GM21717 (cell line): Measurements from ENCODE around the gene LYPLA2.
"Not testable (repeated sequence)": the region's sequence is repeated elsewhere in the genome, so short reads cannot be mapped to it uniquely, and the experiment has no call there.

Experiments
- ATAC-seq: cut with Tn5 transposase; IDR thresholded peaks from one replicate; pipeline ENCODE4 v1.9.1; 2021; ENCODE audit warnings: mild to moderate bottlenecking, moderate library complexity; ENCODE audit not compliant: unreplicated experiment

LYPLA2 gene

DNA sequence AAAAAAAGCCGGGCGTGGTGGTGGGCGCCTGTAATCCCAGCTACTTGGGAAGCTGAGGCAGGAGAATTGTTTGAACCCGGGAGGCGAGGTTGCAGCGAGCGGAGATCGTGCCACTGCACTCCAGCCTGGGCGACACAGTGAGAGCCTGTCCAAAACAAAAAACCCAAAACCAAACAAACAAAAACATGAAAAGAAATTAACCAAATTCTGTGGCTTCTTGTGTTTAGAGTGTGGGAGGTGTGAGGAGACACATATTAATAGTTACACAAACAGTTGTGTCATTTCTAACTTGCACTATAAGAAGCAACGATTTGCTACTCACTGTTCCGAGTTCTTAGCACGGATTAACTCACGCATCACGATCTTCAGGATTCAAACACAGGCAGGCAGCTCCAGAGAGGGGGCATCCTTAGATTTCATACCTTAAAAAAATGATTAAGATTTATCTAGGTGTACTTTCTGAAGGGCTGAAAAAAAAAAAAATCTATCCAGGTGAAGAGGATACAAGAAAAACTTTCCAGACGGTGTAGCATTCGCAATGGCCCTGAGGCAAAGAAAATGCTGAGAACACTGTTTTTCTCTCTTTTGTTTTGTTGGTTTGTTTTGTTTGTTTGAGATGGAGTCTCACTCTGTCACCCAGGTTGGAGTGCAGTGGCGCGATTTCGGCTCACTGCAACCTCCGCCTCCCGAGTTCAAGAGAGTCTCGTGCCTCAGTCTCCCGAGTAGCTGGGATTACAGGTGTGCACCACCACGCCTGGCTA lies 35.0 kb downstream of the LYPLA2 start:
- ATAC-seq = peak; percentile 54

DNA sequence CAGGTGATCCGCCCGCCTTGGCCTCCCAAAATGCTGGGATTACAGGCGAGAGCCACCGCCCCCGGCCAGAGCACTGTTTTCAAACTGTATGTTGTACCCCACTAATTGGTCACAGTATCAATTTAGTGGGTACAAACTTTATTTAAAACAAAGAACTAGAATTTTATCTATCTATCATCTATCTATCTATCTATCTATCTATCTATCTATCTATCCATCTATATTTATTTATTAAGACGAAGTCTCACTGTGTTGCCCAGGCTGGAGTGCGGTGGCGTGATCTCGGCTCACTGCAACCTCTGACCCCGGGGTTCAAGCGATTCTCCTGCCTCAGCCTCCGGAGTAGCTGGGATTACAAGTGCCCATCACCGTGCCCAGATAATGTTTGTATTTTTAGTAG lies 35.6 kb downstream of the LYPLA2 start:
- not testable (repeated sequence) for ATAC-seq

DNA sequence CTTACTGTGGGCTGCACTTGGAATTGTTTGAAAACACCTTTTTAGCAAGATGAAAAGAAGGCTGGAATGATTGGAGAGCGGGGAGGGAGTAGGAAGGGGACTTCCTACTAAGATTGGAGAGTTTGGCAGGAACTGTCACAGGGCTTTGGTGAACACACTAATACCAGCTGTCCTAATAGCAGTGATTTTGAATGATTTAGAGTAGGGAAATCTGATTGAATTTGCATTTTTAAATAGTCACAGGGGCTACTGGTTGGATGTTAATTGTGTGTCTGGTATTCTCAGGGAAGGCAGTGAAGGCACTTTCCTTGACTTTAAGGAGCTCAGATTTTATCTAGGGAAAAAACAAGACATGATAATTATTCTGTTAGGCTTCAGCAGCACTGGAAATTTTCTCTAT lies 36.8 kb downstream of the LYPLA2 start:
- no peak for ATAC-seq

- not testable (repeated sequence) for ATAC-seq
These were observed 43.2 kb downstream of the LYPLA2 start for GRCh38 chr1:23834156-23834555.

GRCh38 chr1:23836037-23836436 lies 45.1 kb downstream of the LYPLA2 start:
- ATAC-seq = no peak

GRCh38 chr1:23837908-23838307 lies 47.0 kb downstream of the LYPLA2 start:
- ATAC-seq = no peak

DNA sequence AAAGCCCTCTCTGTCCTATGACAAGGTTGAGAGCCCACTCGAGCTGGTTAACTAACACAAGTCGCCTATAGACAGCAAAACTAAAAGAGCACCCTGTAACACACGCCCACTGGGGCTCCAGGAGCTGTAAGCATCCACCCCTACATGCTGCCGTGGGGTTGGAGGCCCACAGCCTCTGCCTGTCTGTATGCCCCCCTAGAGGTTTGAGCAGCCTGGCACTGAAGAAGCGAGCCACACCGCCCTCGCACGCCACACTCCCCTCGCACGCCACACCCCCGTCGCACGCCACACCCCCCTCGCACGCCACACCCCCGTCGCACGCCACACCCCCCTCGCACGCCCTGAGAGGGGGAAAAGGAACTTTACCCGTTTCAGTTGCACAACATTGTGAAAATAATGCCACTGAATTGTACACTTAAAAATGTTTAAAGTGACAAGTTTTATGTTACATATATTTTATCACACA lies 47.5 kb downstream of the LYPLA2 start:
- no peak for ATAC-seq

DNA sequence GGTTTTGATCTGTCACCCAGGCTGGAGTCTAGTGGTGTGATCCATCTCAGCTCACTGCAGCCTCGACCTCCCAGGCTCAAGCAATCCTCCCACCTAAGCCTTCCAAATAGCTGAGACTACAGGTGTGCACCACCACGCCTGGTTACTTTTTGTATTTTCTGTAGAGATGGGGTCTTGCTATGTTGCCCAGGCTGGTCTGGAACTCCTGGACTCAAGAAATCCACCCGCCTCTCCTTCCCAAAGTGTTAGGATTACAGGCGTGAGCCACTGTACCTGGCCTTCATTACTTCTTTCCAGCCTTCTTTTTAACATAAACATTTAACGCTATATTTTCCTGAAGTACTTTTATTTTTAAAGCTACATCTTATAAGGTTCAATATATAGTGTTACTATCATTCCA lies 52.7 kb downstream of the LYPLA2 start:
- no peak for ATAC-seq
